ENCODE data around the gene DHODH.

The DHODH gene

GRCh38 chr16:72013888-72014581 lies 5.5 kb downstream of the DHODH start:
- DNase-seq (ENCODE audit: low read depth), result no peak

- DNase-seq (ENCODE audit: low read depth), result no peak
These were observed 6.1 kb downstream of the DHODH start for GRCh38 chr16:72014675-72015074.

- no peak for DNase-seq (ENCODE audit: low read depth)
These were observed 6.6 kb downstream of the DHODH start for GRCh38 chr16:72015124-72015523.

- no peak for DNase-seq (ENCODE audit: low read depth)
These were observed 9.9 kb downstream of the DHODH start for GRCh38 chr16:72018470-72018869.

- DNase-seq (ENCODE audit: low read depth), result no peak
These were observed 12.5 kb downstream of the DHODH start for GRCh38 chr16:72021043-72021442.

- DNase-seq (ENCODE audit: low read depth), result no peak
These were observed 13.6 kb downstream of the DHODH start for GRCh38 chr16:72022127-72022526.

- no peak for DNase-seq (ENCODE audit: low read depth)
These were observed 15.4 kb downstream of the DHODH start for GRCh38 chr16:72023962-72024361.

GRCh38 chr16:72024862-72025382 lies 16.4 kb downstream of the DHODH start:
- DNase-seq (ENCODE audit: low read depth), result no peak

GRCh38 chr16:72025404-72026114 lies 17.0 kb downstream of the DHODH start:
- no peak for DNase-seq (ENCODE audit: low read depth)

GRCh38 chr16:72027669-72028378 lies 19.3 kb downstream of the DHODH start:
- no peak for DNase-seq (ENCODE audit: low read depth)

- DNase-seq (ENCODE audit: low read depth), result no peak
These were observed 21.2 kb downstream of the DHODH start for GRCh38 chr16:72029567-72030271.

- no peak for DNase-seq (ENCODE audit: low read depth)
These were observed 24.9 kb downstream of the DHODH start for GRCh38 chr16:72033437-72033836.

- DNase-seq (ENCODE audit: low read depth), result no peak
These were observed 27.6 kb downstream of the DHODH start for GRCh38 chr16:72036098-72036497.

- DNase-seq (ENCODE audit: low read depth), result no peak
These were observed 33.7 kb downstream of the DHODH start for GRCh38 chr16:72042157-72042660.

GRCh38 chr16:72043058-72043457 lies 34.5 kb downstream of the DHODH start:
- DNase-seq (ENCODE audit: low read depth), result no peak

GRCh38 chr16:72043539-72043938 lies 35.0 kb downstream of the DHODH start:
- DNase-seq (ENCODE audit: low read depth), result no peak

GRCh38 chr16:72044296-72044695 lies 35.8 kb downstream of the DHODH start:
- DNase-seq (ENCODE audit: low read depth), result no peak

GRCh38 chr16:72044825-72045359 lies 36.3 kb downstream of the DHODH start:
- DNase-seq (ENCODE audit: low read depth), result no peak

- no peak for DNase-seq (ENCODE audit: low read depth)
These were observed 40.6 kb downstream of the DHODH start for GRCh38 chr16:72049110-72049509.

GRCh38 chr16:72050769-72051464 lies 42.4 kb downstream of the DHODH start:
- no peak for DNase-seq (ENCODE audit: low read depth)

- DNase-seq (ENCODE audit: low read depth), result no peak
These were observed 43.3 kb downstream of the DHODH start for GRCh38 chr16:72051818-72052217.
